Frontal cortex (tissue), 4 donors: ENCODE data around the gene BACE2. TPM values are rescaled to one million over a fixed set of nuclear protein-coding genes. Genes with fewer than 3 reads are reported as not detected.
"Not testable (repeated sequence)": the region's sequence is repeated elsewhere in the genome, so short reads cannot be mapped to it uniquely, and the experiment has no call there.

Source experiments
- DNase-seq, 2 donors: peaks; one replicate each; pipeline ENCODE4 v3.0.0; 2012; ENCODE audit warnings: low spot score in 2 of 2
- FAIRE-seq: peaks from 2 replicates; lab custom pipeline; 2012; peaks lifted over from hg19 to GRCh38; lab: Jason Lieb, UNC
- total RNA-seq: library from RNA; depleted of rRNA; stranded (reverse); fragments of >200 nt; gene quantifications from one replicate; pipeline ENCODE4 v1.2.3, GENCODE V29; 2014
- donor health status: control.
- donor health status: control.
- donor health status: control.

BACE2 gene
- total RNA-seq, 1 donor from 2014 or later: 10.2 TPM

DNA sequence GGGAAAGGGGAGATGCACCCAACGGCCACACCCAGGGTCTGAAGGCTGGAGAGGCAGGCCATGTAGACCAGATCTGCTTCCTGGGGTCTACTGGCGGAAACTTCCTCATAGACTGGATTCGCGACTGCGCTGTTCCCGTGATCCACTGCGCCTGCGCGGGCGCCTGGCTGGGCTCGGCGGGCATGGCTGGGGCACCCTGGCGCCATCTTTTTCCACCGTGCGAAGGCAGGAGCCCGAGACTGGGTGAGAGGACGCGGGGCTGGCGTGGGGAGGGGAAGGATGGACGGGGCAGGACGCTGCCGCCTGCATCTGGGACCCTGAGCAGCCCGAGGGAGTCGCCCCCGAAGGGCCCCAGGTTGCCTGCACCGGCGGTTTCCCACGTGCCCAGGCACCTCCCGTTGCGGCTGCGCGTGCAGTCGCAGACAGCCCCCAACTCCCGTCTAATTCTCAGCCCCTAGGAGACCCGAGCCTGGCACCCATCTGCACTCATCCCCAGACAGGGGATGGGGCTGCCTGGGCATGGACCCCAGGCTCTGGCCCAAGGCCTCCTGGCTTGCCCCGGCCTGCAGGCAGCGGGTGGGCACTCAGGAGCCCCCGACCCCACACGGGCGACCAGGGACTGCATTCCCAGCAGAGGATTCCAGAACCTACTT is 136.2 kb downstream of the BACE2 start:
- no peak for FAIRE-seq
- no peak for DNase-seq

- FAIRE-seq: no peak
- DNase-seq: no peak
Observed at GRCh38 chr21:41307219-41307618, 139.3 kb downstream of the BACE2 start.

GRCh38 chr21:41313285-41314164 is 145.6 kb downstream of the BACE2 start:
- DNase-seq: not testable (repeated sequence)

DNA sequence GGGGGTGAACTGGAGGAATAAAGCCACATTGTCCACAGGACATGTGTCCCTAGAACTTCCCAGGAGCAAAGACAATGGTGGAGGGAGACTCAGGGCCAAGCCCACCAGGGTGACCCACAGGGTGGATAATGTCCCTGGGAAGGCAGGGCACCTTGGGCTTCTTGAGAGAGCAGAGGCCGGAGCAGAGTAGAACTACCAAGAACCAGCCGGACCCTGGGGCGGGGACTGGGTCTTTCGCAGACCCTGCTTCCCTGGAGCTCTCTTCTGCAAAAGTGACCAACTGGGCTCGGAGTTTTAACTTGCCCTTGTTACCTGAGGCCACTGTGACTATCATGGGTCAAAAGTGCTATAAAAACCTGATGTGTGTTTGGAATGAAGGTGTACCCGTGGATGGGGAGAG is 147.8 kb downstream of the BACE2 start:
- DNase-seq (no peak), FAIRE-seq (no peak)

More at GRCh38 chr21:41313285-41314164, 145.6 kb downstream of the BACE2 start:
- not testable (repeated sequence) for FAIRE-seq

DNA sequence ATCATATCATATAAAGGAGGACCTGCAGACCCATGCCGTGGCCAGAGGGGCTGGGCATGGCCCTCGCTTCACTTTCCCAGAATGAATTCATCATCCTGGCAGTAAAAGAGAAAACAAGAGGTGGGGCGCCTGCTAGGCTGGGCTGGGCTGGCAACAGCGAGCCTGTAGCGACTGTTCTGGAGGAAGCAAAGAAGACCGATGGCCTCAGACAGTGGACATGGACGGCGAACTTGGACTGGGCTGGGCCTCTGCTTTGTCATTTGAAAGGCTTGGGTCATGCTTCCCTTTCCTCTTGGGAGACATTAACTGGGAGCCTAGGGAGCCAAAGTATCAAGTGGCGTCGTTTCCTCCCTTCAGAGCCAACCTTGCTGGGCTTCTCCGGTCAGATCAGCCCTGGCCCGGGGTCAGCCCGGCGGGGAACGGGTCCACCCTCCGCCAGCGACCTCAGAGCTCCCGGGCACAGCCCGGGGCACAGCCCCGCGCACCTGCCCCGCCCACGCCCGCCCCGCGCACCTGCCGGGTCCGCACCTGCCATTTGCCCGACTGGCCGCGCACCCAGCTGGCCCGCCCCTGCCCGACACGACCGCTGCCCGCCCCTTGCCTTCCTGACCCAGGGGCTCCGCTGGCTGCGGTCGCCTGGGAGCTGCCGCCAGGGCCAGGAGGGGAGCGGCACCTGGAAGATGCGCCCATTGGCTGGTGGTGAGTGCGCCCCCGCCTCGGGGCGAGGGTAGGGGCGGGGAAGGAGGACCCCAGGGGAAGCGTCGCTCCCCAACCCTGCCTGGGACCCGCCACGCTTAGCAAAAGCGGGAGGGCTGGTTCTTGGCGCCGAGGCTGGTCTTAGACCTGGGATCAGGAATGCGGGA is 148.5 kb downstream of the BACE2 start, which contains the start of gene FAM3B:
Gene FAM3B, plus strand, starts transcription at position 602 of the 863 bp plus-strand sequence. Its CDS starts 79 bp downstream, at position 681.
- FAIRE-seq (no peak), DNase-seq (no peak)

- DNase-seq: no peak
- FAIRE-seq: no peak
Observed at GRCh38 chr21:41317063-41317392, 149.1 kb downstream of the BACE2 start.

GRCh38 chr21:41317458-41317857 is 149.5 kb downstream of the BACE2 start:
- FAIRE-seq: no peak
- DNase-seq: no peak

- FAIRE-seq (no peak), DNase-seq (no peak)
Observed at GRCh38 chr21:41318218-41318617, 150.3 kb downstream of the BACE2 start.

DNA sequence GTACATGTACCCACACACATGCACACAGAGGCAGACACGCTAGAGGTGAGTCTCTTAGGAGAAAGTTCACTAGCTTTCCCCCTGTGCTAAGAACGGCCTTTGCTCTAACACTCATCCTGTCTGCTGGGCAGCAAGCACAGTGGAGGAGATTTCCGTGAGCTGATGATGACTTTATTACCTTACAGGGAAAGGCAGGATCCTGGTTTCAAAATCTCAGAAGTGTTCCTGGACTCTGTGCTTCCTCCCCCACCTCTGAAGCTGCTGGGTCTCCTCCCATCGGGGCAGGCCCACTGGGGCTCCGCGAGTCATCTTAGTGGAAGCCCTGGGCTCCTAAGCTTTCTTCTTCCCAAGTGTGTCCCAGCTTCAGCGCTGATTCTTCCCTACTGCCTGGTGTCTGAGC is 151.3 kb downstream of the BACE2 start:
- DNase-seq: no peak
- no peak for FAIRE-seq

GRCh38 chr21:41321211-41321907 is 153.4 kb downstream of the BACE2 start:
- FAIRE-seq (no peak), DNase-seq (no peak)

DNA sequence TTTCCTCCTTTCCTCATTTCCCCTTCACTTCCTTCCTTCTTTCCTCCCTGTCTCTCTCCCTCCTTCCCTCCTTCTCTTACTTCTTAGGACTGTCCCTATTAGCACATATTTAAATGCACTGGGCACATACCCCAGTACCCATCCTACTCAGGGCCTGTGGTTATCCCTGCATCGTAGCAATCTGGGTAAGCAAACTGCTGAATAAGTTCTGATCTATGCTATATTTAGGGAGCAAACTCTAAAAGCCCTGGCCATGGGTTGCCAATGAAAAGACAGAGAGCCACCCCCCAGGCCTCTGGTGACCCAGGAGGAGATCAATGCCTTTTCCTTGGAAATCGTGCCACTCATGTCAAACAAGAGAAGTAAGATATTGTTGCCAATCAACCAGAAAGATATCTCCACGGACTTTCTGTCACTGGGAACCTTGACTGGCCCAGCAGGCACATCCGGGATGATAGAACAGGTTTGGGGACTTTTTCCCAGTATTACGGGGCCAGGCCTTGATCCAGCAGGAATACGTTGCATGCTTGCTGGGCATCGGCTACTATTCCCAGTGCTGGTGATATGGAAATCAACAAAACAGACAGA is 154.0 kb downstream of the BACE2 start:
- FAIRE-seq: no peak
- no peak for DNase-seq

DNA sequence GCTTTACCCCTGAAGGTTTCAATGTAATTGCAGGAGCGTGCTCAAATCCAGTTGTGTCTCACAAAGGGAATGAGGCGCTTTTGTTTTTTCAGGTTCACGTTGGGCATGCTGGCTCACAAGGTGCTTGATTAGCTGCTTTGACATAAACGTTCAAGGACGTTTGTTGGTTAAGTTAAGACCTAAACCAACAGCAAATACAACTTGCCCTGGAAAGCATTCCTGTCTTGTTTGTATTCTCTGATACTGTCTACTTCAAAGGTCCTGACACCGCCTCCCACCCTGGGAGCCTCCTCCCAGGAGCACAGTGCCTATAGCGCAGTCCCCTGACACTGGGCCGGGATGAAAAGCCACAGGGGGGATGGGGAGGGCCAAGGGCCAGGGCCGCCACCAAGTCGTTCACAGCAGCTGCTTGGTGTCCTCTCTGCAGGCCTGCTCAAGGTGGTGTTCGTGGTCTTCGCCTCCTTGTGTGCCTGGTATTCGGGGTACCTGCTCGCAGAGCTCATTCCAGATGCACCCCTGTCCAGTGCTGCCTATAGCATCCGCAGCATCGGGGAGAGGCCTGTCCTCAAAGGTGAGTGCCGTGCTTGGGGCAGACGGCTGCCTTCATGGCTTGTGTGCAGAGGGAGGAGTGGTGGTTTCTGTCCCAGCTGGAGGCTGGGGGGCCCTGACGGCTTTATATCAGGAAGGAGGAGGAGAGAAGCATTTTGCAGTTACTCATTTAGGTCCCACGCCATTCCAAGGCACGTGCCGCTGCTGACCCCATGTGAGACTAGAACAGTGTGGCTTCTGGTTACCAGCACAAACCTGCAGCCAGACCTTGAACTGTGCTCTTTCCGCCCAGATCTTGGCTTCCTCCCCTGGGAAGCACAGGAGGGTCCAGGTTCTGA is 154.8 kb downstream of the BACE2 start:
- FAIRE-seq: no peak
- no peak for DNase-seq

GRCh38 chr21:41325138-41325912 is 157.4 kb downstream of the BACE2 start:
- FAIRE-seq (no peak), DNase-seq (no peak)

DNA sequence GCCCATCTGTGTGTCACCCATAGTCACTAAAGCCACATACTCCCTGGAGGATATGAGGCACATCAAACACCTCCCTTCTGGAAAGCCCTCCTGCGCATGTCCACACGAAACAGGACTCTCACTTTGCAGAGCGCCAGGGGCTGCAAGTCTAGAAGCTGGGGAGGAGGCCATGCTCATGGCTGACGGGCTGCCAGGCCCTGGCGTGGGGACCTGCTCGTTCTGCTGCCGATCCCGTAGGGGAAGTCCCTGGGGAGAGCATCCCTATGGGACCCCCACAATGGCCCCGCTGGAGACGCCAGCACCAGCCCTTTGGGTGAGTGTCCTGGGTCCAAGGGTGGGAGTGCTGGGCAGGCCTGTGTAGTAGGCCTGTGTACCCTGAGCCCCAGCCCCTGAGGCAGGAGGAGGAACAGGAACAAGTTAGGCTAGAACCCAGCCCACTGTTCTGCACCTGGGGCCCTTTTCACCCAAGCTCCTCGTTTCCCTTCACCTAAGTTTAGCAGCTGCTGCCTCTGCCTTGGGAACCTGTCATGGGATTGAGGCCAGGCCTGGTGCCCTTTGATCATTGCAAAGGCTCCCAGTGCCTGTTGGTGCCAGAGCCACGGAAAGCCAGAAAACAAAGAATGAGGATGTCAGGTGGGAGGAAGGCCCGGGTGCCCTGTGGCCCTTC is 158.6 kb downstream of the BACE2 start:
- no peak for DNase-seq
- FAIRE-seq: no peak

DNA sequence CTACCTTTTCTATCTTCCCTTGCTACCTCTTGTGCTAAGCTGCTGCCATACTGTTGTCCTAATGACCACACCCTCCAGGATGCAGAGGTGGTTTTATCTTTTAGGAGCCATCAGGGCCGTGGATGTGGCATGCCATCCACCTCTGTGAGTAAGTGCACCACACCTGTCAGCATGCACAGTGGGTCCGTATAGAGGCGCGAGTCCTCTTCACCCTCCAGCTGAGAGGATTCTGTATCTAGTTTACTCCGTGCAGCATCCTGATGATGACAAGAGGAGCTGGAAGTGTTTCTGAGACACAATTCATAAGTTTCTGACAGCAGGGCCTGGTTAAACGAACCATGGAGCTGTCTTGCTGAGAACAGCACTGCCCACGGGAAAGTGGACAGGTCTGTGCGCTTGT is 159.8 kb downstream of the BACE2 start:
- FAIRE-seq (no peak), DNase-seq (no peak)

- FAIRE-seq (no peak), DNase-seq (no peak)
Observed at GRCh38 chr21:41328660-41329607, 161.0 kb downstream of the BACE2 start.
